Colon (tissue), 2 donors: ENCODE results near the gene PLEKHG4B.

Experiments
- FAIRE-seq: peaks from 2 replicates; lab custom pipeline; 2012; peaks lifted over from hg19 to GRCh38; lab: Jason Lieb, UNC
- donor health status: control.
- donor health status: control.

PLEKHG4B gene

GRCh38 chr5:137741-138140, 45.8 kb downstream of the PLEKHG4B start:
- no peak for FAIRE-seq

GRCh38 chr5:138936-139335, 47.0 kb downstream of the PLEKHG4B start:
- FAIRE-seq, result no peak

- no peak for FAIRE-seq
Observed at GRCh38 chr5:139579-140442, 47.8 kb downstream of the PLEKHG4B start.

GRCh38 chr5:140443-140829, 48.5 kb downstream of the PLEKHG4B start:
- FAIRE-seq, result no peak

GRCh38 chr5:141211-141610, 49.2 kb downstream of the PLEKHG4B start:
- no peak for FAIRE-seq

GRCh38 chr5:141761-142160, 49.8 kb downstream of the PLEKHG4B start:
- FAIRE-seq, result no peak

- FAIRE-seq, result no peak
Observed at GRCh38 chr5:142246-142810, 50.4 kb downstream of the PLEKHG4B start.

GRCh38 chr5:143041-143440, 51.1 kb downstream of the PLEKHG4B start:
- no peak for FAIRE-seq

GRCh38 chr5:144941-145340, 53.0 kb downstream of the PLEKHG4B start:
- no peak for FAIRE-seq

- no peak for FAIRE-seq
Observed at GRCh38 chr5:145585-146323, 53.8 kb downstream of the PLEKHG4B start.

- no peak for FAIRE-seq
Observed at GRCh38 chr5:147751-148150, 55.8 kb downstream of the PLEKHG4B start.

- FAIRE-seq, result no peak
Observed at GRCh38 chr5:149745-150485, 57.9 kb downstream of the PLEKHG4B start.

- no peak for FAIRE-seq
Observed at GRCh38 chr5:150746-151145, 58.8 kb downstream of the PLEKHG4B start.

GRCh38 chr5:152077-152476, 60.1 kb downstream of the PLEKHG4B start:
- FAIRE-seq, result no peak

- FAIRE-seq, result no peak
Observed at GRCh38 chr5:153256-153655, 61.3 kb downstream of the PLEKHG4B start.

- no peak for FAIRE-seq
Observed at GRCh38 chr5:154236-154635, 62.3 kb downstream of the PLEKHG4B start.

GRCh38 chr5:154826-155225, 62.9 kb downstream of the PLEKHG4B start:
- no peak for FAIRE-seq

GRCh38 chr5:155651-156410, 63.9 kb downstream of the PLEKHG4B start:
- no peak for FAIRE-seq

- FAIRE-seq, result no peak
Observed at GRCh38 chr5:156411-157072, 64.6 kb downstream of the PLEKHG4B start.

GRCh38 chr5:157126-157715, 65.3 kb downstream of the PLEKHG4B start:
- FAIRE-seq, result no peak

GRCh38 chr5:157801-158200, 65.8 kb downstream of the PLEKHG4B start:
- no peak for FAIRE-seq
